Activated naive CD4-positive, alpha-beta T cell treated with anti-CD3 and anti-CD28 coated beads for 36 hours (primary cell): Measurements from ENCODE around the gene GFPT1. TPM values are rescaled to one million over a fixed set of nuclear protein-coding genes. Genes with fewer than 3 reads are reported as not detected.
"Not testable (repeated sequence)": the region's sequence is repeated elsewhere in the genome, so short reads cannot be mapped to it uniquely, and the experiment has no call there.

Experiments used
- CTCF ChIA-PET: fragments of 350-600 bp; sonication (Branson Sonifier 250); formaldehyde crosslinking; loops from one replicate; lab custom pipeline; 2021; ENCODE audit warnings: antibody characterized with exemption; lab: Charles Lee
- DNase-seq: peaks from one replicate; pipeline ENCODE4 v3.0.0-alpha.2; 2020
- H3K27ac Mint-ChIP-seq: one replicate; pipeline ENCODE4 v1.8.0; 2021; ENCODE audit warnings: mild to moderate bottlenecking, mixed read lengths
- H3K27me3 Mint-ChIP-seq: one replicate; pipeline ENCODE4 v1.8.0; 2021; ENCODE audit warnings: low read depth, mixed read lengths
- H3K36me3 Mint-ChIP-seq: one replicate; pipeline ENCODE4 v1.8.0; 2021; ENCODE audit warnings: low read depth, mixed read lengths
- H3K4me1 Mint-ChIP-seq: one replicate; pipeline ENCODE4 v1.8.0; 2021; ENCODE audit warnings: low read depth, mixed read lengths
- H3K4me3 Mint-ChIP-seq: one replicate; pipeline ENCODE4 v1.8.0; 2021; ENCODE audit warnings: mild to moderate bottlenecking, moderate library complexity, mixed read lengths
- H3K9me3 Mint-ChIP-seq: one replicate; pipeline ENCODE4 v1.8.0; 2021; ENCODE audit warnings: mixed read lengths
- intact Hi-C: fragments of 100-400 bp; cut with micrococcal nuclease; formaldehyde crosslinking; loops from one replicate; pipeline ENCODE4 v1.15.1; 2023
- total RNA-seq, 2 experiments: library from RNA; stranded (reverse); gene quantifications; one replicate each; pipeline ENCODE4 v1.2.3, GENCODE V29; 2021

GFPT1 gene
- 10 to 100 TPM; 34.6 to 36.0 TPM for total RNA-seq

- H3K4me3 Mint-ChIP-seq = peak within 1 kb of the TSS; percentile 93
- intact Hi-C loops = loop anchor here (1.0 to 5.0 kb wide), 4 partner anchors 50 to 442 kb away; partner anchors contain the start of genes AAK1, GMCL1 and NFU1
- H3K36me3 Mint-ChIP-seq = no peaks in the 10 kb centered on the region
- no peaks in the 10 kb centered on the region for H3K27me3 Mint-ChIP-seq
- peaks cover 42% of the 10 kb centered on the region for H3K4me1 Mint-ChIP-seq
- no peaks in the 10 kb centered on the region for H3K9me3 Mint-ChIP-seq
- CTCF ChIA-PET = interaction anchor here (0.6 to 3.4 kb wide), 4 partner anchors 11 to 660 kb away, joined by 3 to 11 read pairs (median 5); partner anchors contain the start of gene ANXA4
- DNase-seq = peak; percentile 93
- H3K27ac Mint-ChIP-seq = peak within 1 kb of the TSS; percentile 83
Observed at GRCh38 chr2:69386789-69387734, at the start of gene GFPT1. Gene GFPT1 (minus strand): TSS chr2:69387227. CDS start chr2:69387071, 156 bp downstream.

GRCh38 chr2:69436596-69436937 is 49.5 kb upstream of the GFPT1 start:
- no peak for DNase-seq
- Mint-ChIP-seq H3K36me3 (no peaks in the 10 kb centered on the region), H3K27me3 (no peaks in the 10 kb centered on the region), H3K9me3 (peaks cover 10% of the 10 kb centered on the region), H3K27ac (peak overlapping the region; percentile 94), H3K4me1 (peaks cover 31% of the 10 kb centered on the region), H3K4me3 (peak overlapping the region; percentile 95)
- intact Hi-C loops = loop anchor here (2.0 to 5.0 kb wide), 5 partner anchors 64 to 392 kb away; partner anchors contain the start of gene GMCL1
- CTCF ChIA-PET = interaction anchor here (0.7 to 1.8 kb wide), 13 partner anchors 29 to 278 kb away, joined by 3 to 13 read pairs (median 3); no protein-coding TSS in a partner anchor

- CTCF ChIA-PET = no interaction called here
- no peak for DNase-seq
- Mint-ChIP-seq H3K9me3 (peaks cover 9% of the 10 kb centered on the region), H3K27me3 (no peaks in the 10 kb centered on the region), H3K4me1 (peaks cover 31% of the 10 kb centered on the region), H3K4me3 (no peak overlapping the region), H3K36me3 (peaks cover 2% of the 10 kb centered on the region), H3K27ac (no peak overlapping the region)
- intact Hi-C loops = loop anchor here (5.0 kb wide), 1 partner anchor 263 kb away; no protein-coding TSS in a partner anchor
Observed at GRCh38 chr2:69434753-69435152, 47.7 kb upstream of the GFPT1 start.

- H3K27ac Mint-ChIP-seq = no peak overlapping the region
- peaks cover 6% of the 10 kb centered on the region for H3K4me1 Mint-ChIP-seq
- CTCF ChIA-PET = no interaction called here
- DNase-seq = no peak
- H3K27me3 Mint-ChIP-seq = no peaks in the 10 kb centered on the region
- intact Hi-C loops = no loop called here
- H3K9me3 Mint-ChIP-seq = no peaks in the 10 kb centered on the region
- H3K4me3 Mint-ChIP-seq = no peak overlapping the region
- H3K36me3 Mint-ChIP-seq = peaks cover 4% of the 10 kb centered on the region
Observed at GRCh38 chr2:69429491-69430183, 42.6 kb upstream of the GFPT1 start.

GRCh38 chr2:69428981-69429380 is 42.0 kb upstream of the GFPT1 start:
- no peaks in the 10 kb centered on the region for H3K27me3 Mint-ChIP-seq
- no peak overlapping the region for H3K4me3 Mint-ChIP-seq
- H3K4me1 Mint-ChIP-seq = peaks cover 5% of the 10 kb centered on the region
- intact Hi-C loops = no loop called here
- H3K27ac Mint-ChIP-seq = no peak overlapping the region
- H3K36me3 Mint-ChIP-seq = peaks cover 4% of the 10 kb centered on the region
- DNase-seq = no peak
- CTCF ChIA-PET = interaction anchor here (0.7 kb wide), 1 partner anchor 224 kb away, joined by 7 read pairs; no protein-coding TSS in a partner anchor
- no peaks in the 10 kb centered on the region for H3K9me3 Mint-ChIP-seq

GRCh38 chr2:69424419-69424818 is 37.4 kb upstream of the GFPT1 start:
- H3K27me3 Mint-ChIP-seq = no peaks in the 10 kb centered on the region
- DNase-seq = no peak
- H3K4me1 Mint-ChIP-seq = peaks cover 7% of the 10 kb centered on the region
- peaks cover 5% of the 10 kb centered on the region for H3K36me3 Mint-ChIP-seq
- H3K9me3 Mint-ChIP-seq = no peaks in the 10 kb centered on the region
- intact Hi-C loops = no loop called here
- no peak overlapping the region for H3K27ac Mint-ChIP-seq
- CTCF ChIA-PET = no interaction called here
- no peak overlapping the region for H3K4me3 Mint-ChIP-seq

- CTCF ChIA-PET = no interaction called here
- Mint-ChIP-seq H3K36me3 (peaks cover 6% of the 10 kb centered on the region), H3K27ac (no peak overlapping the region), H3K9me3 (no peaks in the 10 kb centered on the region), H3K27me3 (no peaks in the 10 kb centered on the region), H3K4me3 (no peak overlapping the region), H3K4me1 (peaks cover 7% of the 10 kb centered on the region)
- no peak for DNase-seq
- intact Hi-C loops = no loop called here
Observed at GRCh38 chr2:69422198-69422597, 35.2 kb upstream of the GFPT1 start.

GRCh38 chr2:69419111-69419510 is 32.1 kb upstream of the GFPT1 start:
- intact Hi-C loops, H3K4me3 Mint-ChIP-seq, H3K36me3 Mint-ChIP-seq, H3K27me3 Mint-ChIP-seq, H3K4me1 Mint-ChIP-seq, H3K9me3 Mint-ChIP-seq, CTCF ChIA-PET, DNase-seq, H3K27ac Mint-ChIP-seq: not testable (repeated sequence)

DNA sequence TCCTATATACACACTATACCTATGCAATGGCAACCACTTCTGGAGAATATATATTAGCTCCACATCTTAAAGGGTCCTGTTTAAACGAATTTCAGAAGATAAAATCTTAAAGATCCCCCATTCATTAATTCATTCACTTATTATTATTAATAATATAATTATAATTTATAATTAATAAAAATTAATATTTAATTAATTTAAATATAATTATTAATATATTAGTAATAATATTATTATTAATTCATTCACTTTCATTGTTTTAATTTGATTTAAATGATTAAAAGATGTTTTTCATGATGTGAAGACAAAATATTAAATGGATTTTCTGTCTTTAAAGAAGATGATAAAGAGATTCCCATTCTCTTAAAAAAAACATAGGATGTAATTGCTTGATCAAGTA is 29.1 kb upstream of the GFPT1 start:
- H3K27ac Mint-ChIP-seq = no peak overlapping the region
- CTCF ChIA-PET = no interaction called here
- H3K4me3 Mint-ChIP-seq = no peak overlapping the region
- intact Hi-C loops = no loop called here
- DNase-seq = no peak
- no peaks in the 10 kb centered on the region for H3K9me3 Mint-ChIP-seq
- H3K36me3 Mint-ChIP-seq = peaks cover 10% of the 10 kb centered on the region
- H3K4me1 Mint-ChIP-seq = no peaks in the 10 kb centered on the region
- no peaks in the 10 kb centered on the region for H3K27me3 Mint-ChIP-seq

GRCh38 chr2:69411120-69411519 is 24.1 kb upstream of the GFPT1 start:
- intact Hi-C loops = no loop called here
- Mint-ChIP-seq H3K36me3 (peaks cover 10% of the 10 kb centered on the region), H3K4me3 (no peak overlapping the region), H3K27me3 (no peaks in the 10 kb centered on the region), H3K27ac (no peak overlapping the region), H3K4me1 (peaks cover 5% of the 10 kb centered on the region), H3K9me3 (no peaks in the 10 kb centered on the region)
- CTCF ChIA-PET = interaction anchor here (0.7 kb wide), 1 partner anchor 425 kb away, joined by 3 read pairs; no protein-coding TSS in a partner anchor
- no peak for DNase-seq

DNA sequence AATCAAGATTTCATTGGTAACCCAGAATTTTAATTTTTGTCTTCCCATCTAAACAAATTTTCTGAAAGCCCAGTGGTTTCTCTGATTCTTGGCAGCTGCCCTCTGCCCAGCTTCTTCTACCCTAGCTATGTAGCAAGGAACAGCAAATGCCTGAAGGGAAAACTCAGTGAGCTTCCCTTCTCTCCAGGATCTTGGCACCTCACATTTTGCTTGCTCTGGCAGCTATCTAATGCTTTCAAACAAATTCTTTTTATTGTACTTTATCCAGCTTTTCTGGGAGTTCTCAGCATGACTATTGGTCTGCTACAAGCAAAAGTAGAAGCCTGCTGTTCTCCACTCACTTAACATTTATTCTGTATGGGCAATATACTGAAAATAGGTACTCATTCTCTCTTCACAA is 18.3 kb upstream of the GFPT1 start:
- no peaks in the 10 kb centered on the region for H3K27me3 Mint-ChIP-seq
- peaks cover 24% of the 10 kb centered on the region for H3K36me3 Mint-ChIP-seq
- peaks cover 2% of the 10 kb centered on the region for H3K9me3 Mint-ChIP-seq
- intact Hi-C loops = no loop called here
- DNase-seq = no peak
- H3K4me3 Mint-ChIP-seq = no peak overlapping the region
- CTCF ChIA-PET = interaction anchor here (0.5 to 0.6 kb wide), 2 partner anchors 12 to 454 kb away, joined by 3 read pairs; no protein-coding TSS in a partner anchor
- H3K27ac Mint-ChIP-seq = no peak overlapping the region
- peaks cover 5% of the 10 kb centered on the region for H3K4me1 Mint-ChIP-seq

GRCh38 chr2:69400121-69400520 is 13.1 kb upstream of the GFPT1 start:
- Mint-ChIP-seq H3K4me3 (no peak overlapping the region), H3K36me3 (peaks cover 19% of the 10 kb centered on the region), H3K27ac (no peak overlapping the region), H3K9me3 (peaks cover 2% of the 10 kb centered on the region), H3K27me3 (no peaks in the 10 kb centered on the region), H3K4me1 (no peaks in the 10 kb centered on the region)
- CTCF ChIA-PET = interaction anchor here (1.6 kb wide), 1 partner anchor 9 kb away, joined by 4 read pairs; no protein-coding TSS in a partner anchor
- DNase-seq = no peak
- intact Hi-C loops = no loop called here
